GM20431 (cell line): ENCODE results near the gene NPPB.

Source experiments
- in situ Hi-C: fragments of 300-500 bp; cut with MseI, MboI; formaldehyde crosslinking; loops from one replicate; pipeline ENCODE4 v1.15.0; 2020; ENCODE audit warnings: low sequenced_read_pairs; ENCODE audit not compliant: unreplicated experiment

The NPPB gene

DNA sequence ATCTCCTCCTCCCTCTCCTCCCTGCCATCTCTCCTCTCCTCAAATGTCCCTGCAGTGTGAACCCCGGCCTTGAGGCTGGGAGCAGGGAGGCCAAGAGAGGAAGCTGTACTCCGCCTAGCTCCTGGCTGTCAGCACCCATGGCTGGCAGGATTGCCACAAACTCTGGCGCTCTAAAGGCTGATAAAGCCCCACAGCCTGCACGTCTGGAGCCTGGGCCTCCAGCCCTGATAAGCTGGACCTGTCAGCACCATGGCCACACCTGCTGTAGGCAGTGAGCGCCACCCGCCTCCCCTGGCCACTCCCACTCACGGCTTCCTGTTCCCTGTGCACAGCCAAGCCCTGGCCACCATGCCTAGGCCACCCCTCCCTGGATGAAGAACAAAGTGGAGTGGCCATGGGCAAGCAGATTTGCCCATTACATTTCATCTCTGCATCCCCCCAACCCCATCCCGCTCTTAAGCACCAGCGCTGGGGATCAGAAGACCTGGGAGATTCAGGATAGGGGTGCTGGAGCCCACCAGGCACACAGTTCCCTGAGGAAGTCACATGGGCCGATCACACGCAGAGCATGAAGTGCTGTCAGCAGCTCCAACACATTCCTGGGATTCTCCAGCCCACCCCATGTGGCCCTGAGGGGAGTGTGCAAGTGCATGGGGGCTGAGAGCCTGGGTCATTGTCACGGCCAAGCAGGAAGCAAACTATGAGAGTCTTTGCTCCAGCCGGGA is 24.2 kb upstream of the NPPB start:
- in situ Hi-C loops, result no loop called here

DNA sequence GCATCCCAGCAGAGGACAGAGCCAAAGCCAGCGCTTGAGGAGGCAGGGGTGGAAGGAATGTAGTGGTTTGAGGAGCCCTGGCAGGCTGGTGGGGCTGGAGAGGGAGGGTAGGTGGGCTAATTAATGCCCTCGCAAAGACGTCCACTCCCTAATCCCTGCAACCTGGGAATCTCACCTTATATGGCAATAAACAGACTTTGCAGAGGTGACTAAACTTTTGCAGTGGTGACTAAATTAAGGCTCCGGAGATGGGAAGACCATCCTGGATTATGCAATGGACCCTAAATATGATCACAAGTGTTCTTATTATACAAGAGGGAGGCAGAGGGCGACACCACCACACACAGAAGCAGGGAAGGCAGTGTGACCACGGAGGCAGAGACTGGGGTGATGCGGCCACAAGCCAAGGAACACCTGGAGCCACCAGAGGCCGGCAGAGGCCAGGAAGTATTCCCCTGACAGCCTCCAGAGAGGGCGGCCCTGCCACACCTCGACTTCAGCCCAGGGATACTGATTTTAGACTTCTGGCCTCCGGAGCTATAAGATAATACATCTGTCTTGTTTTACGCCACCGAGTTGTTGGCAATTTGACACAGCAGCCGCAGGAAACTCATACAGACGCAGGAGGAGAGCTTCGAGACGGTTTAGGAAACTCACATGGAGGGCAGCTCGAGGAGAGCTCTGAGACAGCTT is 23.1 kb upstream of the NPPB start:
- in situ Hi-C loops, result no loop called here

DNA sequence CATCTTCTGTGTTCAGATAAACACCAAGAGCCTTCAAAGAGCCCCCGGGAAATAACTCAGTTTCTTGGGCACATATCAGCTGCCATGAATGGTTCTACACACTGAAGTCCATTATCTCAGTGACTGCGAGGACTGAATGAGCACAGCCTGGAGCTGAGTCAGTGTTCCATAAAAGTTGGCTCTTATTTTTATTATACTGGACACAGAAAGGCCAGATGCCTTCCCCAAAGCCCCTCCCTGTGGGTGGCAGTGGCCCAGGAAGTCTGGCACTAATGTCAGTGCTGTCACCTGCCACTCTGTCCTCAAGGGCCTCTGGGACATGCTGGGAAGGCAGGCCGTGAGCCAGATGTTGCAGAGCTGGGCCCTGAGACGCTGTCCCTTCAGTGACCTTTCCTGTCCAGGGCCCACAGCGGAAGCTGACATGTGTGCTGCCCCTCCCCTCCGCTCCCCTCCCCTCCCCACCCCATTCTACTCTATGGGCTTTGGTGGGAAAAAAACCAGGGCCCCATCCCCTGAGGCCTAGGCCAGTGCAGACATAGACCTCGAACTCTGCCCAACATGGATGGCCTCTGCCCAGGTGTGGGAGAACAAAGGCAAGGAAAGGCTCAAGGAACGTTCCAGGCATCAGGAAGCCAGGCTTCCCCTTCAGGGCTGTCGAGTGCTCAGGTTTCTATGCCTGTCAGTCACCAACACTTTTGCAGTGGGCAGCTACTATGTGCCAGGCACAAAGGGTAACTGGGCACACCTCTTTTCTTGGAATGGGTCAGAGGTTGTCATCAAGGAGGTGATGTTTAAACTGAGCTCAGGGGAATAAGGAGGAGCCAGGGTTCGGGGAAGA is 22.4 kb upstream of the NPPB start:
- in situ Hi-C loops, result no loop called here

- in situ Hi-C loops, result no loop called here
Measured at GRCh38 chr1:11880181-11880575, 21.4 kb upstream of the NPPB start.

DNA sequence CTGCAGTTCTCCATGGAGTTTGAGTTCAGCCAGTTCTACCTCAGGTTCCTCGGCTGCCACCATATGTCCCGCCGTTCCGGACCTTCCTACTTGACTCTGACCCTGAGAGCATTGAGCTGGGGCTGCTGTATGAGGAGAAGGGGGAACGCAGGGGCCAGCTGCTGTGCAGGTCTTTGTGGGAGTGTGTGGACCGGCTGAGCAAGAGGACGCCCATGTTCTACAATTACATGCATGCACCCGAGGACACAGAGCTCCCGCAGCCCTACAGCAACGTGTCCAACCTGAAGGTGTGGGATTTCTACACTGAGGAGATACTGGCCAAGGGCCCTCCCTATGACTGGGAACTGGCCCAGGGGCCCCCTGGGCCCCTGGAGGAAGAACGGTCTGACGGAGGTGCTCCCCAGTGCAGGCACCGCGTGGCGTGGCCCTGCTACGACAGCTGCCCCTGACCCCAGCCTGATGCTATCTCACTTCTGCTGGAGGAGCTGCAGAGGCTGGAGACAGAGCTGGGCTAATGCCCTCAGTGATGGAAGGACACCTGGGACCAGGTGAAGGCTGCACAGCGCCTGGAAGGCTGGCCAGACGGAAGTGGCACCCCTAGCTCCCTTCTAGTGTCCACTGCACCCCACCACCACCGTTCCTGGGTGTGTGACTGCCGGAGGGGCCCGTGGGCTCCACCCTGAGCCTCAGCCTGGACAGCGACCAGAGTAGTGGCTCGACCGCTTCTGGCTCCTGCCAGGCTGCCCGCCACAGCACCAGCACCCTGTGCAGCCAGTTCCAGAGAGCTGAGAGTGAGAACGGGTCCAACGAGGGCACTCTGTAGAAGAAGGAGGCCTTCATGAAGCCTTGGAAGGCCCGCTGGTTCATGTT is 20.8 kb upstream of the NPPB start:
- in situ Hi-C loops, result no loop called here

- in situ Hi-C loops, result no loop called here
Measured at GRCh38 chr1:11878891-11879190, 20.1 kb upstream of the NPPB start.

- in situ Hi-C loops, result no loop called here
Measured at GRCh38 chr1:11878081-11878890, 19.5 kb upstream of the NPPB start.

- in situ Hi-C loops, result no loop called here
Measured at GRCh38 chr1:11877074-11877473, 18.3 kb upstream of the NPPB start.

GRCh38 chr1:11875094-11875493 is 16.3 kb upstream of the NPPB start:
- in situ Hi-C loops, result no loop called here

DNA sequence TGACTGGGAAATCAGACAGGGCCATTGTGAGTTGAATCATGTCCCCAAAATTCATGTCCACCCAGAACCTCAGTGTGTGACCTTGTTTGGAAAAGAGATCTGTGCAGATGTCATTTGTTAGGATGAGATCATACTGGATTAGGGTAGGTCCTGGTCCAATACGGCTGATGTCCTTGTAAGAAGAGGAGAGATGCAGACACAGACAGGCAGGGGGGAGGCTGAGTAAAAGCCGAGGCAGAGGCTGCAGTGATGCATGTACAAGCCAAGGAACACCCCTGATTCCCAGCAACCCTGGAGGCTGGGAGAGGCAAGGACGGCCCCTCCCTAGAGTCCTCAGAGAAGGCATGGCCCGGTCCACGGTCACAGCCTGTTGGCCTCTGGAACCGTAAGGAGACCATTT is 15.9 kb upstream of the NPPB start:
- in situ Hi-C loops, result no loop called here

DNA sequence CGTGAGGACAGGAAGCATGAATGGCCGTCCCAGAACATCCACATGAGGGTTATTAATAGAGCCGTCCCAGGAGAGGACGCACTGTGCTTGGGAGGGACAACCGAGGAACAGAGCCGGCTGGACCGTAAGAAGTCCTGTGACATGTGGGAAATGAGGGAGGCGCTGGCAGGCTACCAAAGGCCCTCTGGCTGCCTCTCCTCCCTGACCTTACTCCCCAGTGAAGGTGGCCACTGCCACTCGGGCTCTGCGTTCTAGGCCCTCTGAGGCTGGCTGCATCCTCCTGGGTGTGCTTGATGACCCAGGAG is 15.5 kb upstream of the NPPB start:
- in situ Hi-C loops, result no loop called here

DNA sequence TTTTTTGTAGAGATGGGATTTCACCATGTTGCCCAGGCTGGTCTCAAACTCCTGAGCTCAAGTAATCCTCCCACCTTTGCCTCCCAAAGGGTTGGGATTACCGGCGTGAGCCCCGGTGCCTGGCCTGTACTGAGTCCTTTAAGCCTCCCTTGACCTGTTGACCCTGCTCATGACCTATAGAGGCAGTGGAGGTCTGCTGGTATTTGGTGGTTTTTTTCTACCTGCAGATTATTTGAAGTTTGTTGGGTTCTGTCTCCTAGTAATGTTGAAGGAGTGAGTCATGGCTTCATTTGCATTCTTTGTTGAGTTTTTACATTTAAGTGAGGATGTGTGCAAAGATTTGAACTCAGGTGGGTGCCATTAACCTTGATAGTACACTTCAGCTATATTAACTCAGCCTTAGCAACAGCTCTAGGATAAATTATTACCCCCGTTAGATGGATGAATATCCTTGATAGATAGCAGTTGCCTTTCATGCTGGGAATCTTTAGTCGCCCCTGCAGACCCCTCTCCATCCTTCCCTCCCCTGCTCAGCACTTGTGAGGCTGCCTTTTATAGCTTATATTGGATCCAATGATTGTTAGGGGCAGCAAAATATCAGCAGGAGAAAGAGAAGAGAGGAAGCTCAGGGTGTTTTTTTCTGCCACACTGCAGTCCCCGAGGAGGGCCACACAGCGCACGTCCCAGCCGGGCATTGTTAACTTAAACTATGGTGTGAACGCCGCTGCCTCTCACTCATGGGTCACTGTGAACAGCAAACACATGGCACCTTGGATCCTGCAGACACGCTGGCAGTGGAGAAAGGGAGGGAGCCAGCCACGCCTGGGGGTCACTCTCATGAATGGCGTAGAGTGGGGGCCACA is 14.9 kb upstream of the NPPB start:
- in situ Hi-C loops, result no loop called here

DNA sequence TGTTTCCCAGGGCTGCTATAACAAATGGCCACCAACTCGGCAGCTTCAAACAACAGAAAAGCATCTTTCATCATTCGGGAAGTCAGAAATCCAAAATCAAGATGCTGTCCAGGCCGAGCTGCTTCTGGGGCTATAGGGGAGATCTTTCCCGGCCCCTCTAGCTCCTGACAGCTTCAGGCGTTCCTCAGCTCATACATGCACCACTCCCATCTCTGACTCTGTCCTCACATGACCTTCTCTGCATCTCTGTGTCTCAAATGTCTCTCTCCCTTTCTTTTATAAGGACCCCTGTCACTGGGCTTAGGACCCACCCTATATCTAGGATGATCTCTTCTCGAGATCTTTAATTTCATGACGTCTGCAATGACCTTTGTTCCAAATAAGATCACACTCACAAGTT is 13.8 kb upstream of the NPPB start:
- in situ Hi-C loops, result no loop called here

- in situ Hi-C loops, result no loop called here
Measured at GRCh38 chr1:11869650-11870207, 11.0 kb upstream of the NPPB start.

GRCh38 chr1:11869104-11869503 is 10.4 kb upstream of the NPPB start:
- in situ Hi-C loops, result no loop called here

DNA sequence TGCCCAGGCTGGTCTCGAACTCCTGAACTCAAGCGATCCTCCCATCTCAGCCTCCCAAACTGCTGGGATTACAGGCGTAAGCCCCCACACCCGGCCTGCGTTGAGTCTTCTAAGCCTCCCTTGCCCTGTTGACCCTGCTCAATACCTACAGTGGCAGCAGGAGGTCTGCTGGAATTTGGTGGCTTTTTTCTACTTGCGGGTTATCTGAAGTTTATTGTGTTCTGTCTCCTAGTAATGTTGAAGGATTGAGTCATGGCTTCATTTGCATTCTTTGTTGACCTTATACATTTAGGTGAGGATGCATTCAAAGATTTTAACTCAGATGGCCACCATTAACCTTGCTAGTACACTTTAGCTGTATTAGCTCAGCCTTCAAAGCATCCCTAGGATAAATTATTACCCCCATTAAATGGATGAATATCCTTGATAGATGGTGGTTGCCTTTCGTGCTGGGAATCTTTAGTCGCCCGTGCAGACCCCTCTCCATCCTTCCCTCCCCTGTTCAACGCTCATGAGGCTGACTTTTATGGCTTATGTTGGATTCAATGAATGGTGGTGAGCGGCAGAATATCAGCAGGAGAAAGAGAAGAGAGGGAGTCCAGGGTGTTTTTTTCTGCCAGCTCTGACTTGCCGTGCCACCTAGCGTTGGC is 9.7 kb upstream of the NPPB start:
- in situ Hi-C loops, result no loop called here

DNA sequence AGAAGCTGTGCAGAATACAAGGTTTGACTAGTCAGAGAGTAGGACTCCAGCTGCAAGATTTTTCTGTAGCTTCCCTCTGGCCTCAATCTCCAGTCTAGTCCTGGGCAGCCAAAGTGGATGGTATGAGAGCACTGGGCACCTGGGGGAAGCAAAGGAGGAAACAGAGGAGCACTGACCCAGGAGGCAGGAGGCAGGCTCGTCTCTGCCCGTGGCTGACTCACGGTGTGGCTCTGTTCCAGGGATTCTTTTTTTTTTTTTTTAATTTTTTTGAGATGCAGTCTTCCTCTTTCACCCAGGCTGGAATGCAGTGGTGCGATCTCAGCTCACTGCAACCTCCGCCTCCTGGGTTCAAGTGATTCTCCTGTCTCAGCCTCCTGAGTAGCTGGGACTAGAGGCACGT is 4.1 kb upstream of the NPPB start:
- in situ Hi-C loops, result no loop called here

DNA sequence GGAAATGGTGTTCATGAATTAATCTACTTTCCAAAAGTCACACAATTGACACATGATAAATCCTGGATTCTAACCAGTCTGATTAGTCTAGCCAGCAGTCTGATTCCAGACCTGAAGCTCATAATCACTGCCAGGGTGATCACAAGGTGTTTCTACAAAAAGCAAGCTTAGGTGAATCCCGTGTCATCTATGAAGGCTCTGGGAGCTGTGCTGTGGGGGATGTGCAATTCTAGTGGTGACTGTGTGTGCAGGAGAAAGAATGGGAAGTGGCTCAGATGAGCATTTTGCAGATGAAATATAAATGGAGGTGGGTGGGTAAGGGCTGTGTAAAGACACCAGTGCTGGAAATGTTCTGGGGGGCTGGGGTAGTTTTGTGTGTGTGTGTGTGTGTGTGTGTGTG is 1.8 kb upstream of the NPPB start:
- in situ Hi-C loops, result no loop called here
